ENCODE measurements around the gene ZNF563.

DNA sequence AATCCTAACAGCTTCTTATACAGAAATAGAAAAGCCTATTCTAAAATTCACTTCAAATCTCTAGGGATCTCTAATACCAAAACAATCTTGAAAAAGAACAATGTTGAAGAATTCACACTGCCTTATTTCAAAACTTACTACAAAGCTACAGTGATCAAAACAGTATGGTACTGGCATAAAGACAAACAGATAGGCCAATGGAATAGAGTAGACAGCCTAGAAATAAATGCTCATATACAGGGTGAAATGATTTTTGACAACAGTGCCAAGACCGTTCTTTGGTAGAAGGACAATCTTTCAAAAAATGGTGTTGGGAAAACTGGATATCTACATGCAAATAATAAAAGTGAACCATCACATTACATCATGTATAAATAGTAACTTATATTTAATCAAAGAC is 11.8 kb upstream of the ZNF563 start:
- TF ChIP-seq FOXM1 (IDR thresholded peaks at IDR 0.05; ENCODE audit: borderline replicate concordance) (no peak), TARDBP (IDR thresholded peaks at IDR 0.05) (no peak), BHLHE40 (IDR thresholded peaks at IDR 0.05; ENCODE audit: borderline replicate concordance) (no peak), SP1 (IDR thresholded peaks at IDR 0.05) (no peak), SUZ12 (IDR thresholded peaks at IDR 0.05) (no peak), ZNF384 (IDR thresholded peaks at IDR 0.05) (no peak), ELF4 (IDR thresholded peaks at IDR 0.05) (no peak), FOXK2 (IDR thresholded peaks at IDR 0.05) (no peak), LEF1 (IDR thresholded peaks at IDR 0.05; ENCODE audit: borderline replicate concordance) (no peak), ARNT (IDR thresholded peaks at IDR 0.05) (no peak), CTBP1 (IDR thresholded peaks at IDR 0.05; ENCODE audit: borderline replicate concordance) (no peak), L3MBTL2 (conservative IDR thresholded peaks at IDR 0.05) (no peak), PKNOX1 (IDR thresholded peaks at IDR 0.05) (no peak)

Data from HEK293T (cell line).